ENCODE results near the gene SPEN.
"Not testable (repeated sequence)": the region's sequence is repeated elsewhere in the genome, so short reads cannot be mapped to it uniquely, and the experiment has no call there.

Gene SPEN

GRCh38 chr1:15847100-15847892 is at the start of gene SPEN:
Gene SPEN, plus strand, starts transcription at chr1:15847707. Its CDS starts 361 bp downstream, at chr1:15848068.
- peak; percentile 100 for DNase-seq

GRCh38 chr1:15799004-15799867 is 48.3 kb upstream of the SPEN start:
- no peak for DNase-seq

GRCh38 chr1:15799928-15800835 is 47.3 kb upstream of the SPEN start:
- DNase-seq: peak; percentile 87

GRCh38 chr1:15802234-15802965 is 45.1 kb upstream of the SPEN start:
- DNase-seq: no peak

- DNase-seq: peak; percentile 58
Measured at GRCh38 chr1:15803380-15803779, 44.1 kb upstream of the SPEN start.

- DNase-seq: no peak
Measured at GRCh38 chr1:15804060-15804459, 43.4 kb upstream of the SPEN start.

- DNase-seq: no peak
Measured at GRCh38 chr1:15807121-15807520, 40.4 kb upstream of the SPEN start.

- not testable (repeated sequence) for DNase-seq
Measured at GRCh38 chr1:15807549-15807948, 40.0 kb upstream of the SPEN start, which contains the start of gene UQCRHL. Gene UQCRHL, minus strand, starts transcription at chr1:15807649. Its CDS starts 0 bp downstream, at chr1:15807649.

GRCh38 chr1:15808955-15809354 is 38.6 kb upstream of the SPEN start:
- no peak for DNase-seq

- no peak for DNase-seq
Measured at GRCh38 chr1:15810073-15810472, 37.4 kb upstream of the SPEN start.

GRCh38 chr1:15816674-15817073 is 30.8 kb upstream of the SPEN start:
- DNase-seq: no peak

- no peak for DNase-seq
Measured at GRCh38 chr1:15820478-15820877, 27.0 kb upstream of the SPEN start.

- DNase-seq: no peak
Measured at GRCh38 chr1:15825800-15826199, 21.7 kb upstream of the SPEN start.

GRCh38 chr1:15826810-15827507 is 20.5 kb upstream of the SPEN start:
- DNase-seq: no peak

- not testable (repeated sequence) for DNase-seq
Measured at GRCh38 chr1:15827567-15827966, 19.9 kb upstream of the SPEN start.

- not testable (repeated sequence) for DNase-seq
Measured at GRCh38 chr1:15828931-15829330, 18.6 kb upstream of the SPEN start.

- peak; percentile 48 for DNase-seq
Measured at GRCh38 chr1:15830258-15830657, 17.2 kb upstream of the SPEN start.

- peak; percentile 75 for DNase-seq
Measured at GRCh38 chr1:15833069-15833679, 14.3 kb upstream of the SPEN start.

- DNase-seq: peak; percentile 90
Measured at GRCh38 chr1:15833842-15834405, 13.6 kb upstream of the SPEN start.

- DNase-seq: peak; percentile 99
Measured at GRCh38 chr1:15834406-15835204, 12.9 kb upstream of the SPEN start.

Measured in NCI-H510A treated with DMSO at 0.1 percent for 48 hours (cell line).